Endothelial cell of umbilical vein (primary cell): ENCODE measurements around the gene CPB2. TPM values are rescaled to one million over a fixed set of nuclear protein-coding genes. Genes with fewer than 3 reads are reported as not detected.

ENCODE experiments used
- BruUV-seq: library from RNA; stranded (reverse); fragments of 400-500 nt; replicated peaks from 2 replicates; lab custom pipeline; 2021; lab: Mats Ljungman, UMichigan
- CTCF ChIA-PET: fragments of 300-600, 350-600 bp; sonication (Branson Sonifier 250); formaldehyde crosslinking; loops from one replicate; lab custom pipeline; 2021; ENCODE audit warnings: antibody characterized with exemption, inconsistent platforms; lab: Charles Lee
- POLR2A ChIA-PET: fragments of 300-600, 350-600 bp; sonication (Branson Sonifier 250); formaldehyde crosslinking; loops from one replicate; lab custom pipeline; 2021; ENCODE audit warnings: antibody characterized with exemption, inconsistent platforms; lab: Charles Lee
- DNase-seq: peaks from one replicate; pipeline ENCODE4 v3.0.0-alpha.2; 2011; ENCODE audit warnings: low read depth, low spot score
- FAIRE-seq: peaks from 2 replicates; lab custom pipeline; 2011; peaks lifted over from hg19 to GRCh38; lab: Jason Lieb, UNC
- H2AFZ ChIP-seq: 2 replicates; pipeline ENCODE4 v1.6.0; 2012; ENCODE audit warnings: low read depth, low read length, control low read depth, inconsistent platforms
- H3K27ac ChIP-seq: 2 replicates; pipeline ENCODE4 v1.5.1; 2011; ENCODE audit warnings: low read depth, mild to moderate bottlenecking, control low read depth, low read length, moderate library complexity; ENCODE audit not compliant: insufficient read depth
- H3K27me3 ChIP-seq, 2 experiments: 2 replicates each; pipeline versions ENCODE4 v1.6.0 to v1.6.1; 2011; ENCODE audit warnings: low read length in 2 of 2, mixed read lengths in 1 of 2; ENCODE audit not compliant: control insufficient read depth in 2 of 2, insufficient read depth in 2 of 2
- H3K36me3 ChIP-seq, 2 experiments: 2 replicates in 1 of 2; 3 replicates in 1 of 2; pipeline ENCODE4 v1.5.1; 2011; ENCODE audit warnings: low read length in 2 of 2, mild to moderate bottlenecking in 1 of 2, moderate library complexity in 1 of 2; ENCODE audit not compliant: control insufficient read depth in 2 of 2, insufficient read depth in 2 of 2; ENCODE audit errors: extremely low read depth in 1 of 2
- H3K4me1 ChIP-seq: 3 replicates; pipeline ENCODE4 v1.5.1; 2011; ENCODE audit warnings: mild to moderate bottlenecking, low read length; ENCODE audit not compliant: control insufficient read depth, insufficient read depth; ENCODE audit errors: extremely low read depth
- H3K4me2 ChIP-seq: 2 replicates; pipeline ENCODE4 v1.6.1; 2011; ENCODE audit warnings: low read length, control low read depth, mixed read lengths; ENCODE audit not compliant: insufficient read depth
- H3K4me3 ChIP-seq, 3 experiments: fragments of 200-600 bp in 1 of 3; sonication (generic), shearing (Covaris generic) in 1 of 3; replicated peaks in 1 of 3; 2 replicates each; pipeline ENCODE4 v1.5.1; 2011 to 2016; ENCODE audit warnings: control low read depth in 3 of 3, low read length in 3 of 3, mild to moderate bottlenecking in 2 of 3, inconsistent platforms in 1 of 3, low read depth in 1 of 3, moderate library complexity in 1 of 3; ENCODE audit not compliant: insufficient read depth in 1 of 3
- H3K79me2 ChIP-seq: 2 replicates; pipeline ENCODE4 v1.6.0; 2012; ENCODE audit warnings: low read length, inconsistent platforms; ENCODE audit not compliant: control insufficient read depth, insufficient read depth
- H3K9ac ChIP-seq: replicated peaks from 2 replicates; pipeline ENCODE3; 2011; ENCODE audit warnings: low read length, control low read depth; ENCODE audit not compliant: insufficient read depth; ENCODE audit errors: extremely low read depth
- H3K9me1 ChIP-seq: replicated peaks from 3 replicates; pipeline ENCODE4 v1.6.0; 2011; ENCODE audit warnings: mild to moderate bottlenecking, low read length; ENCODE audit not compliant: control insufficient read depth, insufficient read depth; ENCODE audit errors: extremely low read depth
- H3K9me3 ChIP-seq: replicated peaks from 2 replicates; pipeline ENCODE4 v1.5.1; 2012; ENCODE audit warnings: low read length, inconsistent platforms; ENCODE audit not compliant: control insufficient read depth, insufficient read depth
- H4K20me1 ChIP-seq: replicated peaks from 2 replicates; pipeline ENCODE3; 2011; ENCODE audit warnings: mild to moderate bottlenecking, low read length; ENCODE audit not compliant: control insufficient read depth, insufficient read depth; ENCODE audit errors: extremely low read depth
- CTCF ChIP-seq, 2 donors: IDR thresholded peaks; 1 replicate in 1 of 2; 2 replicates in 1 of 2; pipeline ENCODE4 v1.5.1; 2011; ENCODE audit warnings: low read length in 2 of 2, mild to moderate bottlenecking in 2 of 2, moderate library complexity in 2 of 2, control low read depth in 1 of 2, inconsistent platforms in 1 of 2, low read depth in 1 of 2; ENCODE audit not compliant: insufficient read depth in 1 of 2; ENCODE audit errors: extremely low read depth in 1 of 2
- EZH2 ChIP-seq: IDR thresholded peaks from 2 replicates; pipeline ENCODE4 v1.6.1; 2012; ENCODE audit warnings: borderline replicate concordance, low read depth, mild to moderate bottlenecking, moderate library complexity, low read length, inconsistent platforms; ENCODE audit not compliant: severe bottlenecking
- FOS ChIP-seq: IDR thresholded peaks from 2 replicates; pipeline ENCODE4 v1.6.1; 2011; ENCODE audit warnings: mild to moderate bottlenecking, low read length, moderate library complexity, borderline replicate concordance; ENCODE audit not compliant: insufficient read depth
- GATA2 ChIP-seq: IDR thresholded peaks from 2 replicates; pipeline ENCODE4 v1.7.0; 2011; ENCODE audit warnings: low read depth, mild to moderate bottlenecking, moderate library complexity, mixed read lengths, low read length; ENCODE audit not compliant: insufficient read length, insufficient read depth
- JUN ChIP-seq: IDR thresholded peaks from 2 replicates; pipeline ENCODE4 v1.6.1; 2011; ENCODE audit warnings: borderline replicate concordance, low read depth; ENCODE audit not compliant: insufficient read length, insufficient read depth
- MYC ChIP-seq: IDR thresholded peaks from one replicate; pipeline ENCODE4 v1.6.1; 2011; ENCODE audit warnings: mild to moderate bottlenecking, low read depth, low read length
- POLR2AphosphoS5 ChIP-seq: IDR thresholded peaks from 2 replicates; pipeline ENCODE4 v1.6.1; 2012; ENCODE audit warnings: low read depth, mild to moderate bottlenecking, control low read depth, low read length, moderate library complexity; ENCODE audit not compliant: insufficient read depth
- dilution Hi-C: fragments of 300-500 bp; cut with MboI; formaldehyde crosslinking; loops from one replicate; pipeline ENCODE4 v1.15.0; 2019; ENCODE audit warnings: low sequenced_read_pairs; ENCODE audit not compliant: extremely low pct_ligation_motif_present
- intact Hi-C: fragments of 100-400 bp; cut with micrococcal nuclease; formaldehyde crosslinking; loops from one replicate; pipeline ENCODE4 v1.10.0; 2022
- polyA plus RNA-seq, 4 experiments: library from polyadenylated mRNA; depleted of rRNA in 3 of 4; stranded (reverse) in 3 of 4; unstranded in 1 of 4; fragments of >200 nt; gene quantifications; 2 replicates each; pipeline versions ENCODE4 v1.2.1 to v1.2.3, GENCODE V29; 2011 to 2012; ENCODE audit warnings: missing spikeins in 1 of 4
- total RNA-seq: library from RNA; stranded (reverse); gene quantifications from 2 replicates; pipeline ENCODE4 v1.2.3, GENCODE V29; 2021
- TF ChIP-seq, protein P1 (sequence below): IDR thresholded peaks from 2 replicates; pipeline ENCODE4 v1.6.1; 2011; ENCODE audit not compliant: insufficient read depth, insufficient read length

CPB2 gene
- total and polyA plus RNA-seq, 2 donors (not counting 3 experiments of a cell fraction or from before 2014, with no cell fraction given), result not detected

GRCh38 chr13:46140044-46140443, 35.2 kb upstream of the CPB2 start:
- intact Hi-C loops (no loop called here), dilution Hi-C loops (no loop called here)
- peaks cover 9 to 20% of the 10 kb centered on the region in 2 experiments for H3K27me3 ChIP-seq
- H4K20me1 ChIP-seq, result no peaks in the 10 kb centered on the region
- BruUV-seq, result no TSS peak
- no peaks in the 10 kb centered on the region for H3K4me1 ChIP-seq
- no peak overlapping the region for H3K9ac ChIP-seq
- H3K79me2 ChIP-seq, result no peaks in the 10 kb centered on the region
- TF ChIP-seq MYC, result no peak
- TF ChIP-seq POLR2AphosphoS5, result no peak
- TF ChIP-seq, protein P1, sequence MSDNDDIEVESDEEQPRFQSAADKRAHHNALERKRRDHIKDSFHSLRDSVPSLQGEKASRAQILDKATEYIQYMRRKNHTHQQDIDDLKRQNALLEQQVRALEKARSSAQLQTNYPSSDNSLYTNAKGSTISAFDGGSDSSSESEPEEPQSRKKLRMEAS, result no peak
- TF ChIP-seq FOS, result no peak
- FAIRE-seq, result no peak
- no peak for DNase-seq
- ChIA-PET POLR2A (no interaction called here), CTCF (interaction anchor here (0.8 to 5.6 kb wide), 4 partner anchors 10 to 181 kb away, joined by 3 to 26 read pairs (median 7); no protein-coding TSS in a partner anchor)
- no peak overlapping the region for H2AFZ ChIP-seq
- H3K9me3 ChIP-seq, result no peaks in the 10 kb centered on the region
- H3K27ac ChIP-seq, result no peak overlapping the region
- no peak overlapping the region for H3K4me2 ChIP-seq
- H3K9me1 ChIP-seq, result no peaks in the 10 kb centered on the region
- no peaks in the 10 kb centered on the region for H3K36me3 ChIP-seq
- no peak overlapping the region for H3K4me3 ChIP-seq

DNA sequence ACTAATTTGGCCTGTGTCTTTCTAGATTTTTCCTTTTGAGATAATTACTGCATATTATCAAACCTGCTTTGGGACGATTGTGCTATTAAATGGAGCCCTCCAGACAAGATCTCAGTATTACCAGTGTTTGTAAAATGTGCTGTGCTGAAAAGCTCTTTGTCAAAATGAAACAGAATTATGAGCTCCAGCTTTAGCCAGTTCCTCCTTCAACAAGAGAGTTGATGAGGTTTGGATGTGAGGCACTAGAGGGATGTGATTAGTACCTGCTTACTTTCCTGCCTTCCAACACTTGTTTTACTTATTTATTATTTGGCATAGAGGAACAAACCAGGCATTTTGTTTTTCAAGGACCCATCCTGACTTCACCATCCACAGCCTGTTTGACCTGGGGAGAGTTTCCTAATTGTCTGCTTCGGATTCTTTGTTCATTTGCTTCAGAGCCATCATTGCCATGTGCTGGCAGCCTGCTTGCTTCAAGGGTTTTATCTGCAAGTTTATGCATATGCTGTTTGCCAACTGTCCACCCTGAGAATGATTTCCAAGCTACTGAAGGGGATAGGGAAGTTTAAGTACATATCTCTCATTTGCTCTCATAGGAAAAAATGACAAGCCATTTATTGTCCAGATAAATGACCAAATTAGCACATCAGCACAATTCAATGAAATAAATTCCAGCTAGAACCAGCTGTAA, 32.9 kb upstream of the CPB2 start:
- Histone ChIP-seq H3K9ac (no peak overlapping the region), H4K20me1 (no peaks in the 10 kb centered on the region), H3K27me3 (peaks cover 10 to 20% of the 10 kb centered on the region in 2 experiments), H3K4me2 (no peak overlapping the region), H3K9me3 (no peaks in the 10 kb centered on the region), H3K36me3 (no peaks in the 10 kb centered on the region), H3K4me1 (no peaks in the 10 kb centered on the region), H3K79me2 (no peaks in the 10 kb centered on the region), H3K27ac (no peak overlapping the region), H2AFZ (no peak overlapping the region), H3K9me1 (no peaks in the 10 kb centered on the region), H3K4me3 (no peak overlapping the region)
- TF ChIP-seq EZH2 (no peak), GATA2 (no peak), MYC (no peak), JUN (no peak), CTCF (IDR thresholded peaks at IDR 0.05; ENCODE audit: extremely low read depth in 1 of 2, insufficient read depth in 1 of 2, low read depth in 1 of 2, low read length in 2 of 2) (no peak), POLR2AphosphoS5 (no peak)
- TF ChIP-seq, protein P1, result no peak
- ChIA-PET POLR2A (interaction anchor here (0.6 kb wide), 1 partner anchor 162 kb away, joined by 3 read pairs; no protein-coding TSS in a partner anchor), CTCF (interaction anchor here (3.1 to 5.6 kb wide), 2 partner anchors 12 to 23 kb away, joined by 11 to 26 read pairs; no protein-coding TSS in a partner anchor)
- no peak for FAIRE-seq
- BruUV-seq, result no TSS peak
- dilution Hi-C loops, result no loop called here
- intact Hi-C loops, result no loop called here
- no peak for DNase-seq
